HG03139 (cell line): ENCODE results near the gene CYREN.
"Not testable (repeated sequence)": the region's sequence is repeated elsewhere in the genome, so short reads cannot be mapped to it uniquely, and the experiment has no call there.

Experiments
- ATAC-seq: cut with Tn5 transposase; IDR thresholded peaks from one replicate; pipeline ENCODE4 v1.9.1; 2021; ENCODE audit not compliant: unreplicated experiment

Gene CYREN, protein sequence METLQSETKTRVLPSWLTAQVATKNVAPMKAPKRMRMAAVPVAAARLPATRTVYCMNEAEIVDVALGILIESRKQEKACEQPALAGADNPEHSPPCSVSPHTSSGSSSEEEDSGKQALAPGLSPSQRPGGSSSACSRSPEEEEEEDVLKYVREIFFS

GRCh38 chr7:135170274-135170997 is at the start of gene CYREN:
Gene CYREN (minus strand): TSS chr7:135170707. CDS start chr7:135168922, 1,785 bp downstream.
- ATAC-seq, result peak; percentile 72

DNA sequence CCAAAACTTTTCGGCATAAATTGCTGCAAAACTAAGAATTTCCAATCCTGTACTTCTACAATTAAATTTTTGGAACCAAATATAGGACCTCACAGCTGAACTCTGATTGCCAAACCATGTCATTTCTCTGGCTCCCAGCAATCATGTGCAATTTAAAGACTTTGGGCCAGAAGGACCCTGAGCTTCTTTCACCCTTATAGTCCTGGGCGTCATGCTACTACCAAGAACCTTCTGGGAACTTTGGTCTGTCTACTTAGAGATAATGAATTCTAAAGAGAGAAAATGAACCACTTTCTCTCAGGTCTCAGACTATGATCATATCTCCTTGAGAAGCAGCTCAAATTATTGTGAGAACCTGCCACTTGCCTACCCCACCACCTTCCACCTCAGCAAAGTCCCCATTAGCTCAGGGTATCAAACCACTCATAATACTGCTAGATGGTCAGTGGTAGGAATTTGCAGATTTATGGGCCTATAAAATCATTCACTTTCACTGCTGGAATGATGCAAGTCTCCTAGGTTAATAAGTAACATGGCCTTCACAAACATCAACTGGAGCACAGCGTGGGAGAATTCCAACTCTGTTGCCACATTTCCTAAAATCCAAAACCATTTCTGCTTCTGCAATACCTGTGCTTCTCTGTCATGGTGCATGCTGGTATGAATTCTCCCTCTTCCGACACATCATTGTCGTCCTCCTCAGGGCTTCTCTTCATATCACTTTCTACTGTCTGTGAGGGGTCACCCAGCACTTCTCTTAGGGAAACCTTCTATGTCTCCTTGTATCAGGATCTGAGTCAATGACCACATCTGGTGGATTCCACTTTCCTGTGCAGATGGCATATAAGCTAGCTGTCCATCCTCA is 47.4 kb upstream of the CYREN start:
- ATAC-seq, result no peak

GRCh38 chr7:135215698-135216097 is 45.2 kb upstream of the CYREN start:
- ATAC-seq, result no peak

GRCh38 chr7:135215180-135215579 is 44.7 kb upstream of the CYREN start:
- ATAC-seq, result no peak

- no peak for ATAC-seq
Observed at GRCh38 chr7:135213831-135214230, 43.3 kb upstream of the CYREN start.

- not testable (repeated sequence) for ATAC-seq
Observed at GRCh38 chr7:135211946-135212685, 41.6 kb upstream of the CYREN start.

- ATAC-seq, result peak; percentile 76
Observed at GRCh38 chr7:135211179-135211945, 40.9 kb upstream of the CYREN start, which contains the start of gene WDR91. Gene WDR91 (minus strand): TSS chr7:135211526. CDS start chr7:135211502, 24 bp downstream.

DNA sequence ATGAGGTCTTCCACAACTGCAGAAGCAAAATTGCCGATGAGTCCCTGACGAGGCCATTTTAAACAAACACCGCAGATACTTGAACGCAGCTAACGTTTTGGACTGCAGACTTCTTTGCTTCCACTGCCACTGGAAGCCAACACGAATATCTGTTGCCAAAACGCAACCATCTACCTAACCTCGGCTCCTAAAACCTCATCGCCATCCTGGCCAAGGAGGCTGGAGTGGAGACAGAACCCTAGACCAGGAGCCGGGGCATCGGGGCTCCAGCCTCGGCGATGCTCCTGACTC is 40.3 kb upstream of the CYREN start:
- no peak for ATAC-seq

DNA sequence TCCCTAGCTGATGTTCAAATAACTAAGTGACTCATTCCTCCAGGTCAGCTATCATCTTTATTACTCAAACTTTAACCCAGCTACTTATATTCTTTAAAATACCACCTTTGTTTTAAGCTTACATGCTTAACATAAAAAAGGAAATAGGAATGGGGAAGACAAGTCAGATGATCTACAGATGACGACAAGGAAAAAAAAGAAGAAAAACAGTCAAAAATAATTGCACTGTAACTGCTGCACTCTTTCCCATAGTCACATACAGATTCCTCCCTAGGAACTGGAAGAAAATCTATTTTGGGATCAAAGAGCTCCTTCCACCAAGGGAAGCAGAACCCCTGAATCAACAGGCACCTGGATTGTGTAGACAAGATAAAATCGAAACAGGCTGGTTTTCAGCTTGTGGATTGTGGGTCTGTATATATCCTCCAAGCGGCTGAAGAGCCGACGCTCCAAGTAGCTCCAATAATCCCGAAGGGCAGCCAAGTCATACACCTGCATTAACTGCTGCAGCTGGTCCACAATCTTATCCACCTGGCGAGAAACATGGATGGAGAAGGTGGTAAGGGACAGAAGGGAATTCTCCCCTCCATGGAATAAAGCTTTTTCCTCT is 38.8 kb upstream of the CYREN start:
- no peak for ATAC-seq

GRCh38 chr7:135208102-135208793 is 37.7 kb upstream of the CYREN start:
- ATAC-seq, result no peak

GRCh38 chr7:135207406-135208101 is 37.0 kb upstream of the CYREN start:
- no peak for ATAC-seq

- ATAC-seq, result no peak
Observed at GRCh38 chr7:135206941-135207391, 36.5 kb upstream of the CYREN start.

DNA sequence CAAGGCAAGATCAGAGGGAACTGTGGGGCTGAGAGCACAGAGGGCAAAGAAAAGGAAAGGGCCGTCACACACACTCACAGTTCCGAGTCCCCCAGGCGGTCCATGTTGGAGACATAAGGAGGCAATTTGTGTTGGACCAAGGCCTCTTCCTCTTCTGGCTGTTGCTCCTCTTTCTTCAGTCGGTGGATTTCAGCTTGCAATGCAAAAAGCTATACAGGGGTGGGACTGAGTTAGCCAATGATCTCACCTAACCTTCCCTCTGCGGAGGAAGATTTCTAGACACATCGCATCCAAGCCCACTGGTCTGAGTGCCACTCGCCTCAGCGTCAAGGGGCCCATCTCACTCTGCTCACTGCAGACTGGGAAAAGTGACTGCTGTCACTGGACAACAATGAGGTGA is 35.3 kb upstream of the CYREN start:
- no peak for ATAC-seq

- ATAC-seq, result no peak
Observed at GRCh38 chr7:135204876-135205275, 34.4 kb upstream of the CYREN start.

GRCh38 chr7:135204341-135204749 is 33.8 kb upstream of the CYREN start:
- no peak for ATAC-seq

- ATAC-seq, result no peak
Observed at GRCh38 chr7:135201350-135201749, 30.8 kb upstream of the CYREN start.

GRCh38 chr7:135200821-135201331 is 30.4 kb upstream of the CYREN start:
- ATAC-seq, result no peak

- ATAC-seq, result no peak
Observed at GRCh38 chr7:135199439-135199838, 28.9 kb upstream of the CYREN start.
